HL-60 (cell line): ENCODE results near the gene ARRB1.

ENCODE experiments used
- DNase-seq, 2 experiments: peaks; one replicate each; pipeline ENCODE4 v3.0.0-alpha.2; 2010 to 2020; ENCODE audit warnings: low read depth in 1 of 2, low spot score in 1 of 2
- H3K27ac ChIP-seq: fragments of 250-450 bp; sonication (Bioruptor Pico); replicated peaks from 2 replicates; pipeline ENCODE4 v1.5.1; 2020; ENCODE audit warnings: mild to moderate bottlenecking, moderate library complexity
- H3K27me3 ChIP-seq: fragments of 250-450 bp; sonication (Bioruptor Pico); 2 replicates; pipeline ENCODE4 v1.5.1; 2021; ENCODE audit warnings: mild to moderate bottlenecking, moderate library complexity; ENCODE audit not compliant: insufficient read depth, poor library complexity, severe bottlenecking
- H3K4me3 ChIP-seq: replicated peaks from 2 replicates; pipeline ENCODE4 v1.5.1; 2011; ENCODE audit warnings: mild to moderate bottlenecking, control low read depth, low read length; ENCODE audit not compliant: insufficient read depth
- GABPA ChIP-seq: IDR thresholded peaks from 2 replicates; pipeline ENCODE4 v1.6.1; 2012; ENCODE audit warnings: low read depth
- POLR2AphosphoS5 ChIP-seq: IDR thresholded peaks from 2 replicates; pipeline ENCODE4 v1.6.1; 2012; ENCODE audit warnings: low read depth
- SPI1 ChIP-seq: IDR thresholded peaks from 2 replicates; pipeline ENCODE4 v1.6.1; 2012; ENCODE audit warnings: low read depth, mild to moderate bottlenecking, borderline replicate concordance
- TF ChIP-seq, protein P1 (sequence below): IDR thresholded peaks from one replicate; pipeline ENCODE4 v1.5.1; 2011; ENCODE audit warnings: low read length, control low read depth, inconsistent platforms; ENCODE audit not compliant: insufficient read depth
- TF ChIP-seq, protein P2 (sequence below): IDR thresholded peaks from 2 replicates; pipeline ENCODE4 v1.6.1; 2012; ENCODE audit warnings: low read depth; ENCODE audit not compliant: insufficient replicate concordance

Gene ARRB1

DNA sequence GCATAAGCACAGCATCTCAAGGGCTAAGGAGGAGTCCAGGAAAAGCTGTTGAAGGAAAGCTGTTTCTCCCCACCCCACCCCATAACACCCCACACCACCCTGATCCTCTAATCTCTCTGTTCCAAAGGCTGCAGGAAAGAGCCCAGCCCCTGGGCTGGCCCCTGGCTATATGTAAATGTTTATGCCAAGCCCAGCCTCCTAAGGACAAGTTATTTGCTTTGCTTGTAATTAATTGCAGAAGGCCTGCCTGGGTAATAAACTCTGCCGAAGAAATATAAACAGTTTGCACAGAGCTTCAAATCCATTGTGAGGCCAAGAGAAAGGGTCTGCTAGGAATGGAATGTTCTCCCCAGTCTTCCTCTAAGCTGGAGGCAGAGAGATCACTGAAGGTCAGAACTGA lies 21.2 kb downstream of the ARRB1 start:
- Histone ChIP-seq H3K27ac (peak overlapping the region; percentile 23), H3K4me3 (no peak overlapping the region), H3K27me3 (no peaks in the 10 kb centered on the region)
- TF ChIP-seq SPI1 (no peak), POLR2AphosphoS5 (no peak), GABPA (no peak)
- TF ChIP-seq, protein P1, sequence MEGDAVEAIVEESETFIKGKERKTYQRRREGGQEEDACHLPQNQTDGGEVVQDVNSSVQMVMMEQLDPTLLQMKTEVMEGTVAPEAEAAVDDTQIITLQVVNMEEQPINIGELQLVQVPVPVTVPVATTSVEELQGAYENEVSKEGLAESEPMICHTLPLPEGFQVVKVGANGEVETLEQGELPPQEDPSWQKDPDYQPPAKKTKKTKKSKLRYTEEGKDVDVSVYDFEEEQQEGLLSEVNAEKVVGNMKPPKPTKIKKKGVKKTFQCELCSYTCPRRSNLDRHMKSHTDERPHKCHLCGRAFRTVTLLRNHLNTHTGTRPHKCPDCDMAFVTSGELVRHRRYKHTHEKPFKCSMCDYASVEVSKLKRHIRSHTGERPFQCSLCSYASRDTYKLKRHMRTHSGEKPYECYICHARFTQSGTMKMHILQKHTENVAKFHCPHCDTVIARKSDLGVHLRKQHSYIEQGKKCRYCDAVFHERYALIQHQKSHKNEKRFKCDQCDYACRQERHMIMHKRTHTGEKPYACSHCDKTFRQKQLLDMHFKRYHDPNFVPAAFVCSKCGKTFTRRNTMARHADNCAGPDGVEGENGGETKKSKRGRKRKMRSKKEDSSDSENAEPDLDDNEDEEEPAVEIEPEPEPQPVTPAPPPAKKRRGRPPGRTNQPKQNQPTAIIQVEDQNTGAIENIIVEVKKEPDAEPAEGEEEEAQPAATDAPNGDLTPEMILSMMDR = no peak
- TF ChIP-seq, protein P2, sequence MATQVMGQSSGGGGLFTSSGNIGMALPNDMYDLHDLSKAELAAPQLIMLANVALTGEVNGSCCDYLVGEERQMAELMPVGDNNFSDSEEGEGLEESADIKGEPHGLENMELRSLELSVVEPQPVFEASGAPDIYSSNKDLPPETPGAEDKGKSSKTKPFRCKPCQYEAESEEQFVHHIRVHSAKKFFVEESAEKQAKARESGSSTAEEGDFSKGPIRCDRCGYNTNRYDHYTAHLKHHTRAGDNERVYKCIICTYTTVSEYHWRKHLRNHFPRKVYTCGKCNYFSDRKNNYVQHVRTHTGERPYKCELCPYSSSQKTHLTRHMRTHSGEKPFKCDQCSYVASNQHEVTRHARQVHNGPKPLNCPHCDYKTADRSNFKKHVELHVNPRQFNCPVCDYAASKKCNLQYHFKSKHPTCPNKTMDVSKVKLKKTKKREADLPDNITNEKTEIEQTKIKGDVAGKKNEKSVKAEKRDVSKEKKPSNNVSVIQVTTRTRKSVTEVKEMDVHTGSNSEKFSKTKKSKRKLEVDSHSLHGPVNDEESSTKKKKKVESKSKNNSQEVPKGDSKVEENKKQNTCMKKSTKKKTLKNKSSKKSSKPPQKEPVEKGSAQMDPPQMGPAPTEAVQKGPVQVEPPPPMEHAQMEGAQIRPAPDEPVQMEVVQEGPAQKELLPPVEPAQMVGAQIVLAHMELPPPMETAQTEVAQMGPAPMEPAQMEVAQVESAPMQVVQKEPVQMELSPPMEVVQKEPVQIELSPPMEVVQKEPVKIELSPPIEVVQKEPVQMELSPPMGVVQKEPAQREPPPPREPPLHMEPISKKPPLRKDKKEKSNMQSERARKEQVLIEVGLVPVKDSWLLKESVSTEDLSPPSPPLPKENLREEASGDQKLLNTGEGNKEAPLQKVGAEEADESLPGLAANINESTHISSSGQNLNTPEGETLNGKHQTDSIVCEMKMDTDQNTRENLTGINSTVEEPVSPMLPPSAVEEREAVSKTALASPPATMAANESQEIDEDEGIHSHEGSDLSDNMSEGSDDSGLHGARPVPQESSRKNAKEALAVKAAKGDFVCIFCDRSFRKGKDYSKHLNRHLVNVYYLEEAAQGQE = no peak
- no peak for DNase-seq

DNA sequence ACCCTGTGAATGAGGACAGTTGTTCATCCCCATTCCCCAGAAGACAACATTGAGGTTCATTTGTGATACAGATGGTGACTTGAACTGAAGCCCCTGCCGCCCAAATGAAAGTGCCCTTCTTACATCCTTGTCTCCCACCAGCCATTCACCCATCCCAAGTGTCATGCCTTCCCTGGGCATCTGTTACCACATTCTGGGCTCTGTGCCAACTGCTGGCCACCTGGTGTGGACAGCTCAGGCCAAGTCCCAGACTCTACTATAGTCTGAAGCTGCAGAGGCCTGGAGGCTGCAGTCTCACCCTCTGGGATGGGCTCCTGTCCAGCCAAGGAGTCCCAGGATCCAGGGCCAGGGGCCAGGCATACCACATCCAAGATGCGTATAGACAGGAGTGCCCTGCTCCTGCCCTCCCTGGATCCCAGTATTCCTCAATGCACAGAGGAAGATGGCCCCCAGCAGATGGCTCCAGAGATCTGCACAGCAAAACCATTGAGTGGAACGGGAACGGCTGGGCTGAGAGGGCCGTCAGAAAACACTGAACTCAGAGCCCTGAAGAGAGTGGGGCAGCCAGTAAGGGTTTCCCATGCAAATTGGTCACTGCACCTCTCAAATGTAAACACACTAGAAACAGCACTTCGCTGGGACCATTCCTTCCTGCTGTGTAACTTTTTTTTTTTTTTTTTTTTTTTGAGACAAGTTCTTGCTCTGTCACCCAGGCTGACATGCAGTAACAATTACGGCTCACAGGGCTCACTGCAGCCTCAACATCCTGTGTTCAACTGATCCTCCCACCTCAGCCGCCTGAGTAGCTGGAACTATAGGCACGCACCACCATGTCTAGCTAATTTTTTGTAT lies 22.8 kb downstream of the ARRB1 start:
- peak in 1 of 2 experiments; percentile 74 for DNase-seq
- H3K4me3 ChIP-seq = no peak overlapping the region
- TF ChIP-seq GABPA (no peak), SPI1 (no peak)
- TF ChIP-seq, protein P1 = peak; percentile 34
- H3K27ac ChIP-seq = peak overlapping the region; percentile 43
- no peaks in the 10 kb centered on the region for H3K27me3 ChIP-seq

DNA sequence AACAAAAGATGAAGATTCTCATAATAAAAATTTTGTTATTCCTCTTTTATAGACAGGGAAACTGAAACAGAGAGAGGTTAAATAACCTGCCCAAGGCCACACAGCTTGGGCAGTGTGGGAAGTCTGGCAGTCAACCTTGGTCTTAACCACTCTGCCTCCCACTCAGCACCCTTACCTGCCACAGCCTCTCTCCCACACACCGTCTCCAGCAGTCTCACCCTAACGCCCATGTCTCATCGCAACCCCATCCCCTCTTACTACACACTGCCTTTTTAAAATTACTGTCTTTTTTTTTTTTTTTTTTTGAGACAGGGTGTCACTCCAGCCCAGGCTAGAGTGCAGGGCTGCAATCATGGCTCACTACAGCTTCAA lies 25.0 kb downstream of the ARRB1 start:
- DNase-seq = no peak
- TF ChIP-seq SPI1 (no peak), GABPA (no peak), POLR2AphosphoS5 (no peak)
- TF ChIP-seq, protein P1 = no peak
- TF ChIP-seq, protein P2 = no peak
- Histone ChIP-seq H3K27me3 (no peaks in the 10 kb centered on the region), H3K27ac (no peak overlapping the region), H3K4me3 (no peak overlapping the region)
